Measurements from ENCODE around the gene SYT3. TPM values are rescaled to one million over a fixed set of nuclear protein-coding genes. Genes with fewer than 3 reads are reported as not detected.

Gene SYT3
- total RNA-seq, 4 donors from 2014 or later, result 0.29 to 0.49 (median 0.42) TPM; not detected in 1

DNA sequence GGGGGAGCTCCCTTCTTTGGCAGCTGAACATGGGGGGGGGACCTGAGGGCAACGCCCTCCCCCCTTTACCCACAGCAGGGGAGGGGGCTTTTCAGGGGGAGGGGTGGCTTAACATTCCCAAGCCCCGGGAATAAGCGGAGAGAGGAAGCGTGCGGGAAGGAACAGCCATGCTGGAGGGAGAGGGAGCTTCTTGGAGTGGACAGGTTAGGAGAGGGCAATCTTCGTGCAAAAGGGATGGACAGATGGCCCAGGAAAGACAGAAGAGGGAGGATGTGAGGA, 20.3 kb upstream of the SYT3 start:
- WGBS, 2 donors, result 22 to 32% methylated on average over 5 to 6 of the region's 6 CpGs
- intact Hi-C loops (cut with DNase I; ENCODE audit: low total_unique reads), result no loop called here
- DNase-seq (ENCODE audit: low spot score in 2 of 2), result no peak
- no peak for TF ChIP-seq POLR2A (IDR thresholded peaks at IDR 0.05)
- TF ChIP-seq, protein P1, sequence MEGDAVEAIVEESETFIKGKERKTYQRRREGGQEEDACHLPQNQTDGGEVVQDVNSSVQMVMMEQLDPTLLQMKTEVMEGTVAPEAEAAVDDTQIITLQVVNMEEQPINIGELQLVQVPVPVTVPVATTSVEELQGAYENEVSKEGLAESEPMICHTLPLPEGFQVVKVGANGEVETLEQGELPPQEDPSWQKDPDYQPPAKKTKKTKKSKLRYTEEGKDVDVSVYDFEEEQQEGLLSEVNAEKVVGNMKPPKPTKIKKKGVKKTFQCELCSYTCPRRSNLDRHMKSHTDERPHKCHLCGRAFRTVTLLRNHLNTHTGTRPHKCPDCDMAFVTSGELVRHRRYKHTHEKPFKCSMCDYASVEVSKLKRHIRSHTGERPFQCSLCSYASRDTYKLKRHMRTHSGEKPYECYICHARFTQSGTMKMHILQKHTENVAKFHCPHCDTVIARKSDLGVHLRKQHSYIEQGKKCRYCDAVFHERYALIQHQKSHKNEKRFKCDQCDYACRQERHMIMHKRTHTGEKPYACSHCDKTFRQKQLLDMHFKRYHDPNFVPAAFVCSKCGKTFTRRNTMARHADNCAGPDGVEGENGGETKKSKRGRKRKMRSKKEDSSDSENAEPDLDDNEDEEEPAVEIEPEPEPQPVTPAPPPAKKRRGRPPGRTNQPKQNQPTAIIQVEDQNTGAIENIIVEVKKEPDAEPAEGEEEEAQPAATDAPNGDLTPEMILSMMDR (IDR thresholded peaks at IDR 0.05), result no peak
- no peak overlapping the region for H3K4me3 ChIP-seq (ENCODE audit: low read depth, poor library complexity, severe bottlenecking)

DNA sequence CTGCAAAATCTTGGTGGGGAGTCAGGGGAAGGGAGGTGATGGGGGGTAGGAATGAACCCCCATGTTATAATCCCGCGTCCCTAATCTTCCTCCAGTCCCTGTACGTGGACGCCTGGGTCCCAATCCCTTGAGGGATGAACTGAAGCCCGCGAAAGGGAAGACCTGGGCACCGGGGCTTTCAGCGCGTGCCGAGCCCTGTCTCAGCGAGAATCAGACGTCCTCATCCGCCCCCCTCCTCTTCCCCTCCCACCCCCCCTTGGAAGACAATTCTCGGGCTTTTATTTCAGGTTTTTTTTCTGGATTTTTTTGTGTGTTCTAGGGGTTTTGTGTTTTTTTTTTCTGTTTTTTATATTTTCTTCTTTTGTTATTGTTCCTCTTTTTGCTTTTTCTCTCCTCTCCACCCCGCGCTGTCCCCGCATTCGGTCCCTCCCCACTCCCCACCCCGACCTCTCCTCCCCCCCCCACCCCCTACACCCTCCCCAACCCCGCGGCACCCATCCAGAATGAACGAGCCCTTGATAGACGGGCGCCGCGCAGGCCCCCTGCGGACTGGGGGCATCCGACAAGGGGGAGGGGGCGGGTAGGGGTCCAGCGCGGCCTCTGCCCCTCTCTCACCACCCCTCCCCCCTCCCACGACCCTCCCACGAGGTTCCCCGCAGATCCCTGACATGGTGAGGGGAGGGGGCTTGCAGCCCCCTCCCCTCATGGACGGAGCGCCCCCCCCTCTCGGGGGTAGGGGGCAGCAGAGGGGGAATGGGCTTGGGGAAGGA, 19.8 kb upstream of the SYT3 start:
- no peak for DNase-seq (ENCODE audit: low spot score in 2 of 2)
- WGBS, 2 donors, result 1% methylated on average over 18 to 24 of the region's 37 CpGs
- no peak for TF ChIP-seq POLR2A (IDR thresholded peaks at IDR 0.05)
- TF ChIP-seq, protein P1 (IDR thresholded peaks at IDR 0.05), result no peak
- intact Hi-C loops (cut with DNase I; ENCODE audit: low total_unique reads), result no loop called here
- H3K4me3 ChIP-seq (ENCODE audit: low read depth, poor library complexity, severe bottlenecking), result no peak overlapping the region

DNA sequence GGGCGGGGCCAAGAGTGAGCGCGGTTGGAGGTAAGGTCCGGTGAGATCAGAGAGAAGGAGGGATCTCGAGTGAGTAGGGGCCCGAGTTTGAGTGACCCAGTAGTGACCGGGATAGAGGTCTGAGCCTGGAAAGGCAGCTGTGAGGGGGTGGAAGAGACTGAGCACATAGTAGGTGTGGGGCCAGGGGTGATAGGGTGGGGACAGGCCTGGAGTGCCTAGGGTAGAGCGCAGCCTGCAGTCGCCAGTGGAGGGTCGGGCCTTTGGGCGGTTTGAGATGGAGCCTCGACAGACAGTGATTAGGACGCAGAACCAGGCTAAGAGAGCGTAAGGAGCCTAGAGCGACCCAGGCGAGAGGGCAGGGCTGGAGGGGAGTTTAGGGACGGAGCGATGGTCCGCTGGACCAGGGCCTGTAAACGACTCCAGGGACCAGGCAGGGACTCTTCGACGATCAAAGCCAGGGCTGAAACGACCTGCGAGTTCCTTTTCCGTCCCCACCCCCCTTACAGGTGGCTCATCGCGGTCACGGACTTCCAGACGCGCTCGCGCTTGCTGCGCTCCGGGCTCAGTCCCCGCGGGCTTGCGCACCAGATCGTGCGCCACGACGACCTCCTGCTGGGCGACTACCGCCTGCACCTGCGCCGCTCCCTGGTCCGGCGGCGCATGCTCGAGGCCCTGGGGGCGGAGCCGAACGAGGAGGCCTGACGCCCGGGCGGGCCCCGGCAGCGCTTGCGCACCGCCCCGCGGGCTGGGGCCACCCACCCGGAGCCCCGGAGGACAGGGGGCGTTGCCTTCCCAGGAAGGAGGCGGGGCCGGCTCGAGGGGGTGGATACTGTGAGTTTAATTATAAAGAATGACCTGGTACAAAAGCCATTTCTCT, 19.0 kb upstream of the SYT3 start:
- TF ChIP-seq POLR2A (IDR thresholded peaks at IDR 0.05), result no peak
- TF ChIP-seq, protein P1 (IDR thresholded peaks at IDR 0.05), result no peak
- no peak overlapping the region for H3K4me3 ChIP-seq (ENCODE audit: low read depth, poor library complexity, severe bottlenecking)
- intact Hi-C loops (cut with DNase I; ENCODE audit: low total_unique reads), result no loop called here
- 1 to 3% methylated on average over 35 to 47 of the region's 67 CpGs for WGBS, 2 donors
- peak; percentile 19 to 87 for DNase-seq (ENCODE audit: low spot score in 2 of 2)

DNA sequence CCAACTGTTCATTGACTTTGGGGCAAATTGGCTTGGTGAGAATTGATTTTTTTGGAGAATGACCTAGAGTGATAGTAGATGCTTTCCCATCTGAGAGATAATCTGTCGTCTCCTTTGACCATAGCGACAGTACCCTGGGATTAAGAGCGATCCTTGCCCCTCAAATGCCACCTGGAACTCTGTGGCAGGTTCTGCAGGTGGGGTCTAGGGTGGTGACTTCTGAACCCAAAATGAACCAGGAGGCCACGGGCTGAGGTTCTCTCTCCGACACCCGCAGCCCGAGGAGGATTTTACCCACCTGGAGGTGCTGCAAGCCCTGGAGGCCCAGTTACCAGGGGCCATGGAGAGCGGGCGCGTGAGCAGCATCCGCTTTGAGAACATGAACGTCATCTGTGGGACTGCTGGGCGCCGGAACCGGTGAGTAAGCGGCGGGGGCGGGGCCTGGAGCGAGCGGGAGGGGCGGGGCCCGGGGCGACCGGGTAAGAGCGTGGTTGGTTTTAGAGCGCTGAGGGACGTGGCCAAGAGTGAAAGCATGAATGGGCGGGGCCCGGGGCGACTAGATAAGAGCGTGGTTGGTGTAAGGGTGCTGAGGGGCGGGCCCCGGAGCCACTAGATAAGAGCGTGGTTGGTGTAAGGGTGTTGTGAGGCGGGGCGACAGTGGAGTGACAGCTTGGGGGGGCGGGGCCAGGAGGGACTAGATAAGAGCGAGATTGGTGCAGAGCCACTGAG, 18.2 kb upstream of the SYT3 start:
- WGBS, 2 donors, result 1 to 4% methylated on average over 36 of the region's 38 CpGs
- TF ChIP-seq, protein P1 (IDR thresholded peaks at IDR 0.05), result no peak
- no peak for TF ChIP-seq POLR2A (IDR thresholded peaks at IDR 0.05)
- intact Hi-C loops (cut with DNase I; ENCODE audit: low total_unique reads), result no loop called here
- DNase-seq (ENCODE audit: low spot score in 2 of 2), result peak; percentile 85 to 94
- no peak overlapping the region for H3K4me3 ChIP-seq (ENCODE audit: low read depth, poor library complexity, severe bottlenecking)

DNA sequence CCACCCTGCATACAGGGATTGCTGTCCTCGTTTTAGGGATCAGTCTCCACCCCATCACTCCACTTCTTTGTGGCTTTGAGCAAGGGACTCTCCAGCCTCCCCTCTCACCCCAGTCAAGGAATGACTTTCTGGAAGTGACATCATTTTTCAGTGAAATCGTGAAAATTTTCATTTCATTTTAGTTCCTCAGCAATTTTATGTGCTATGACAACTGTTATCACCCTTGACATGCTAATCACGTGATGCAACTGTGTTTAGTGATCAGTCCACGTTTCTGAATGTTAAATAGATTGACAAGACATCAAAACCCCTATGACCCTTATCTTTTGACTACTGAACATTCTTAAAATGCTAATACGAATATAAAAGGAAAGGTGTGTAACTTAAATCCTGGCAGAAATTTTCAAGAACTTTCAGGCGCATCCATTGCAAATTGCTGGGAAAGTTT, 17.6 kb upstream of the SYT3 start:
- intact Hi-C loops (cut with DNase I; ENCODE audit: low total_unique reads), result no loop called here
- WGBS, 2 donors, result 49 to 52% methylated on average over 6 of the region's 6 CpGs
- TF ChIP-seq, protein P1 (IDR thresholded peaks at IDR 0.05), result no peak
- no peak for TF ChIP-seq POLR2A (IDR thresholded peaks at IDR 0.05)
- no peak for DNase-seq (ENCODE audit: low spot score in 2 of 2)
- no peak overlapping the region for H3K4me3 ChIP-seq (ENCODE audit: low read depth, poor library complexity, severe bottlenecking)

Measured in lower leg skin (tissue), 4 donors.